HG02981 (cell line): ENCODE data around the gene ASTN2.

ENCODE experiments used
- ATAC-seq: cut with Tn5 transposase; IDR thresholded peaks from one replicate; pipeline ENCODE4 v1.9.1; 2021; ENCODE audit warnings: mild to moderate bottlenecking, moderate library complexity; ENCODE audit not compliant: unreplicated experiment

The ASTN2 gene

GRCh38 chr9:116409638-116410037 is 1005.2 kb downstream of the ASTN2 start:
- no peak for ATAC-seq

GRCh38 chr9:116409129-116409528 is 1005.7 kb downstream of the ASTN2 start:
- no peak for ATAC-seq

- no peak for ATAC-seq
Observed at GRCh38 chr9:116406469-116406868, 1008.4 kb downstream of the ASTN2 start.

GRCh38 chr9:116405321-116405720 is 1009.5 kb downstream of the ASTN2 start:
- ATAC-seq, result no peak

- ATAC-seq, result no peak
Observed at GRCh38 chr9:116404228-116404627, 1010.6 kb downstream of the ASTN2 start.

GRCh38 chr9:116403171-116403570 is 1011.7 kb downstream of the ASTN2 start:
- ATAC-seq, result no peak

- no peak for ATAC-seq
Observed at GRCh38 chr9:116395699-116396037, 1019.2 kb downstream of the ASTN2 start.

GRCh38 chr9:116394894-116395698 is 1019.8 kb downstream of the ASTN2 start:
- ATAC-seq, result no peak

GRCh38 chr9:116394070-116394469 is 1020.8 kb downstream of the ASTN2 start:
- ATAC-seq, result no peak

GRCh38 chr9:116393198-116393597 is 1021.7 kb downstream of the ASTN2 start:
- ATAC-seq, result no peak

- no peak for ATAC-seq
Observed at GRCh38 chr9:116391306-116391900, 1023.5 kb downstream of the ASTN2 start.

- ATAC-seq, result peak; percentile 48
Observed at GRCh38 chr9:116390303-116391228, 1024.3 kb downstream of the ASTN2 start.

- no peak for ATAC-seq
Observed at GRCh38 chr9:116389541-116390302, 1025.1 kb downstream of the ASTN2 start.

GRCh38 chr9:116387934-116388698 is 1026.7 kb downstream of the ASTN2 start:
- peak; percentile 76 for ATAC-seq

GRCh38 chr9:116383936-116384335 is 1030.9 kb downstream of the ASTN2 start:
- ATAC-seq, result no peak

GRCh38 chr9:116383133-116383532 is 1031.7 kb downstream of the ASTN2 start:
- ATAC-seq, result no peak

GRCh38 chr9:116382053-116382452 is 1032.8 kb downstream of the ASTN2 start:
- no peak for ATAC-seq

- no peak for ATAC-seq
Observed at GRCh38 chr9:116381350-116381749, 1033.5 kb downstream of the ASTN2 start.

- no peak for ATAC-seq
Observed at GRCh38 chr9:116380496-116380995, 1034.3 kb downstream of the ASTN2 start.

- ATAC-seq, result no peak
Observed at GRCh38 chr9:116379821-116380220, 1035.0 kb downstream of the ASTN2 start.
